ENCODE data around the gene MICAL3.
A peak's percentile ranks its signal among the peaks of the same experiment; 100 is the strongest.

Gene MICAL3

DNA sequence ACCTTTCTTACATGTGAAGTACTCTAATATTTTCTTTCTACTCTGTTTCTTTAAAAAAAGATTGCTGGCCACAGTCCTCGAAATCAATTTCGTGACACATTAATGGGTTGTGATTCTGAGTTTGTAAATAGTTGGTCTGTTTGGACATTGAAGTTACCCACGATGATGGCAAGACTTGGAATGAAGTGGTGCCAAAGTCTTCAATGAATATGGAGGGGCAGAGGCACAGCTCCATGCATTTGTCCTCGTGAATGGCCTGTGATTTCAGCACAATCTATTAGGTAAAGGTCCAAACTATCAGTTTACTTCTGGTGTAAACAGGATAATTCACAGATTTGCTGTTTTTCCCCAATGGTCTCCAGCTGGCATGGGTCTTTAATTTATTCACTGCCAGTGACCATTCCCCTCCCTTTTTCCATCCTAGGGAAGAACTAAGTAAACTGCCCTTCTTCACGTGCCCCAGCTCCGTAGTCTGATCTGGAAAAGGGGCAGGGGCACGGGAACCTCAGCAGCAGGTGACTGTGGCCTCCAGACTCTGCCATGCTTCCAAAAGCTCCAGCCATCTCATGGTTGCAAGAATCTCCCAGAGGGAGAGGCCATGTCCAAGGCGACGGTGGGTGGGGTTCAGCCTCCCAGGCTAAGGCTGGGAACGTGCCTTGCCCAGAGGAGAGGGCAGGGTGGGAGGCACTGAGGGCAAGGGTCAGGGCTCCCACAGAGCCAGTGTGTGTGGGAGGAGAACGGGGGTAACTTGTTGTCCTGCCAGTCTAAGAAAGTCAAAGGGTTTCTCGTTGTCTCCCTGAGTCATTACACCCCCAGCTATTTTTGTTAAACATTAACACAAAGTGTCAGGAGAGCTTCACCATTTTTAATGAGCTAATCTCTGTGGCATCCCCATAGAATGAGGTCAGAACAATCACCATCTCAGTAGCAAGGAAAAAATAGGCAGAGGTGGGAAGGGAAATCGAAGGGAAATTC, 36.6 kb upstream of the MICAL3 start:
- no peak overlapping the region for H3K27ac ChIP-seq (ENCODE audit: low read depth, low read length)
- no peak overlapping the region for H3K4me3 ChIP-seq (ENCODE audit: low read depth in 1 of 5, low read length in 5 of 5)
- H3K27me3 ChIP-seq (ENCODE audit: control insufficient read depth in 5 of 5, insufficient read depth in 4 of 5, low read length in 5 of 5), result peaks cover 0 to 3% (median 2%) of the 10 kb centered on the region in 5 donors
- H3K4me1 ChIP-seq (ENCODE audit: control insufficient read depth in 5 of 5, insufficient read depth in 5 of 5, low read length in 5 of 5), result peaks cover 2 to 22% (median 17%) of the 10 kb centered on the region in 5 donors
- H3K36me3 ChIP-seq (ENCODE audit: control insufficient read depth in 5 of 5, insufficient read depth in 5 of 5, low read length in 5 of 5), result no peaks in the 10 kb centered on the region
- no peak overlapping the region for H3K9ac ChIP-seq (ENCODE audit: low read length in 5 of 5)
- no peaks in the 10 kb centered on the region for H3K9me3 ChIP-seq (ENCODE audit: control insufficient read depth in 5 of 5, low read length in 5 of 5)

DNA sequence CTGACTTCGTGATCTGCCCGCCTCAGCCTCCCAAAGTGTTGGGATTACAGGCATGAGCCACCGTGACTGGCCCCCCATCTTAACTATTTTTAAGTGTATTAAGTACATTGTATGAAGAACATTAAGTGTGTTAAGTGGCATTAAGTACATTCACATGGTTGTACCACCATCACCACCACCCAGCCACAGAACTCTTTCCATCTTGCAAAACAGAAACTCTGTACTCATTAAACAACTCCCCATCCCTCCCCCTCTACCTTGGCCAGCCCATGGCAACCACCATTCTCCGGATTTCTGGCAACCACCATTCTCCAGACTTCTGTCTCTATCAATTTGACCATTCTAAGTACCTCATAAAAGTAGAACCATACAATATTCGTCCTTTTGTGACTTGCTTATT, 35.6 kb upstream of the MICAL3 start:
- Histone ChIP-seq H3K9me3 (ENCODE audit: control insufficient read depth in 5 of 5, low read length in 5 of 5) (no peaks in the 10 kb centered on the region), H3K27ac (ENCODE audit: low read depth, low read length) (no peak overlapping the region), H3K27me3 (ENCODE audit: control insufficient read depth in 5 of 5, insufficient read depth in 4 of 5, low read length in 5 of 5) (peaks cover 0 to 3% (median under 1%) of the 10 kb centered on the region in 5 donors), H3K9ac (ENCODE audit: low read length in 5 of 5) (no peak overlapping the region), H3K36me3 (ENCODE audit: control insufficient read depth in 5 of 5, insufficient read depth in 5 of 5, low read length in 5 of 5) (no peaks in the 10 kb centered on the region), H3K4me3 (ENCODE audit: low read depth in 1 of 5, low read length in 5 of 5) (no peak overlapping the region), H3K4me1 (ENCODE audit: control insufficient read depth in 5 of 5, insufficient read depth in 5 of 5, low read length in 5 of 5) (peaks cover 2 to 23% (median 21%) of the 10 kb centered on the region in 5 donors)

DNA sequence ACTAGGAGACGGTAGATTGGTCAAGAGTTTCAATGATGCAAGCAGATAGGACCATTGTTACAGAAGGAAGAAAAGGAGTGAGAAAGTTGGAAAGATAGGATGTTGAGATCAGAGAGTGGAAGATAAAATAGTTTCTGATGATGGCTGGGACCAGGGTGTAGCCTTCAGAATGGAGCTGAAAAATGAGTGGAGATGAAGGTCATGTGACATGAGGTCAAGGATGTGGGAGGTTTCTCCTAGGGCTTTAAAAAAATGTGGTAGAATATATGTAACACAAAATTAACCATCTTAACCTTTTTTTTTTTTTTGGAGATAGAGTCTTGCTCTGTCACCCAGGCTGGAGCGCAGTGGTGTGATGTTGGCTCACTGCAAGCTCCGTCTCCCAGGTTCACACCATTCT, 35.1 kb upstream of the MICAL3 start:
- H3K4me1 ChIP-seq (ENCODE audit: control insufficient read depth in 5 of 5, insufficient read depth in 5 of 5, low read length in 5 of 5), result peaks cover 2 to 23% (median 21%) of the 10 kb centered on the region in 5 donors
- H3K27ac ChIP-seq (ENCODE audit: low read depth, low read length), result no peak overlapping the region
- no peak overlapping the region for H3K4me3 ChIP-seq (ENCODE audit: low read depth in 1 of 5, low read length in 5 of 5)

DNA sequence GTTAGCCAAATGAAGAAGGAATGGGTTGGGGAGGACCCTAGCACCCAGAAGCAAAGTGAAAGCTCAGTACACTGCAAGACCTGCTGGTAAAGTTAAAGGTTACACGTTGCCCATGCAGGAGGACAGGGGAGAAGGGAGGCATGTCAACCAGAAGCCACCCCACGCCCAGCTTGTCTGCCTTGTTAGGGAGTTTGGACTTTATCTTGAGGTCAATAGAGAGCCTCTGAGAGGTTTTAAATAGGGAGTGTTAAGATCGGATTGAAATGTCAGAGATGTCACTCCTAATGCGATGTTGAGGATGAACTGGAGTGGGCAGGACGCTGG, 34.7 kb upstream of the MICAL3 start:
- Histone ChIP-seq H3K9ac (ENCODE audit: low read length in 5 of 5) (no peak overlapping the region), H3K27me3 (ENCODE audit: control insufficient read depth in 5 of 5, insufficient read depth in 4 of 5, low read length in 5 of 5) (peaks cover 0 to 3% (median 0%) of the 10 kb centered on the region in 5 donors), H3K4me3 (ENCODE audit: low read depth in 1 of 5, low read length in 5 of 5) (no peak overlapping the region), H3K4me1 (ENCODE audit: control insufficient read depth in 5 of 5, insufficient read depth in 5 of 5, low read length in 5 of 5) (peaks cover 2 to 23% (median 21%) of the 10 kb centered on the region in 5 donors), H3K27ac (ENCODE audit: low read depth, low read length) (no peak overlapping the region), H3K9me3 (ENCODE audit: control insufficient read depth in 5 of 5, low read length in 5 of 5) (no peaks in the 10 kb centered on the region), H3K36me3 (ENCODE audit: control insufficient read depth in 5 of 5, insufficient read depth in 5 of 5, low read length in 5 of 5) (no peaks in the 10 kb centered on the region)

More for the DNA sequence above, 35.1 kb upstream of the MICAL3 start:
- Histone ChIP-seq H3K9me3 (ENCODE audit: control insufficient read depth in 5 of 5, low read length in 5 of 5) (no peaks in the 10 kb centered on the region), H3K27me3 (ENCODE audit: control insufficient read depth in 5 of 5, insufficient read depth in 4 of 5, low read length in 5 of 5) (peaks cover 0 to 3% (median 0%) of the 10 kb centered on the region in 5 donors), H3K9ac (ENCODE audit: low read length in 5 of 5) (no peak overlapping the region), H3K36me3 (ENCODE audit: control insufficient read depth in 5 of 5, insufficient read depth in 5 of 5, low read length in 5 of 5) (no peaks in the 10 kb centered on the region)

DNA sequence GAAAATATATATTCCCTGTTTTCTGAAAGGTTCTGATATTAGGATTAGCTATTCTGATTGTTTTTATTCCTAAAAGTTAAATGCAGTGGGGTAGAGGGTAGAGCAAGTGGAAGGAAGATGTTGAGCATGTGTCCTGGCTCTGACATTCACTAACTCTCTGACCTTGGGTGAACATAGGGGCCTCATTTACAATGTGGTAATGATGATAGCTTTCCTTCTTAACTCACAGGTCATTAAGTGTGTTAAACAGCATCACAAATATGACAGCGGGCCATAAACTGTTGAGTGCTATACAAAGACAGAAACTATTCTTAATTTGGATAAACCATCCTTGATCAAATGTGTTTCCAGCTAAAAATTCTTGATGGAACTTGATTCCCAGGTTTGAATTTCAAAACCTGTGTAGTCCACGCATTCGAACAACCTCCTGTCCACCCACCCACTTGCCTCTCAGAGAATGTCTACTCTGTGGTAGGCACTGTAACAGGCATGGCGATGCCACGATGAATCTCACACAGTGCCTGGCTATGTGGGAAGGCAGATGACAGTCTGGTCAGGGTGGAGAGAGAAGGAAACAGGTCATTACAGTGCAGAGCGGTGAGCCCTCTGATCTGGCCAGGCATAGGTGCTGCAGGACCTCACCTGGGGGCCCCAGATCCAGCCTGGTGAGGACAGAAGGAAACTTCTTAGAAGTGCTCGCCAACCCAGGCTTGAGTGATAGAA, 34.2 kb upstream of the MICAL3 start:
- Histone ChIP-seq H3K9ac (ENCODE audit: low read length in 5 of 5) (no peak overlapping the region), H3K9me3 (ENCODE audit: control insufficient read depth in 5 of 5, low read length in 5 of 5) (no peaks in the 10 kb centered on the region)

DNA sequence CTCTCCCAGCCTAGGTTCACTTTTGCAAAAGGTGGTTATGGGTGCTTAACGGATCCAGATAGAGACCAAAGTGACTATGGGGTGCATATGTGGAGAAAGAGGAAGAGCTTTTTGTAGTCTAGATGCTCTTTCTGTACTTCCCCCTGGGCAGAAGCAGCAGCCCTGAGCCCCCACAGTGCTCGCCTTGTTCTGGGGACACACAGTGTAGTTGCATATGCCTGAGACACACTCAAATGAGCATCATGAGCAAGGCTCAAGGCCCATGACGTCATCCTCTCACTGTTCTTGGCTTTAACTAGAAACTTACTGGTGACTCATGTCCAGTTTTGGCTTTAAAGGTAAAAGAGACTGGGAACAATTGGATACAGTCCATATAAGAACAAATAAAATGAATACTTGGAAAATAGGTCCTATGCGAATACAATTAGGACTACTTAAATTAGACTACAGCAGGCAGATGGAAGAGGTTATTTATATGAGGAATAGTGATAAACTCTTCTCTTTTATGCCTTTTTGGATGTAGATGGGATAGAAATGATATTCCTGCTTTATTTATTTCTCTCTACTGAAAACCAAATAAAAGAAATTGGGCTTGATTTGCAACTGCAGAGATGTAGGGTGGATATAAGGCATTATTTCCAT, 33.3 kb upstream of the MICAL3 start:
- Histone ChIP-seq H3K36me3 (ENCODE audit: control insufficient read depth in 5 of 5, insufficient read depth in 5 of 5, low read length in 5 of 5) (no peaks in the 10 kb centered on the region), H3K4me3 (ENCODE audit: low read depth in 1 of 5, low read length in 5 of 5) (no peak overlapping the region), H3K9me3 (ENCODE audit: control insufficient read depth in 5 of 5, low read length in 5 of 5) (no peaks in the 10 kb centered on the region), H3K4me1 (ENCODE audit: control insufficient read depth in 5 of 5, insufficient read depth in 5 of 5, low read length in 5 of 5) (peaks cover 2 to 23% (median 21%) of the 10 kb centered on the region in 5 donors), H3K9ac (ENCODE audit: low read length in 5 of 5) (no peak overlapping the region), H3K27me3 (ENCODE audit: control insufficient read depth in 5 of 5, insufficient read depth in 4 of 5, low read length in 5 of 5) (peaks cover 0 to 3% (median 0%) of the 10 kb centered on the region in 5 donors), H3K27ac (ENCODE audit: low read depth, low read length) (no peak overlapping the region)

More for the DNA sequence above, 34.2 kb upstream of the MICAL3 start:
- no peaks in the 10 kb centered on the region for H3K36me3 ChIP-seq (ENCODE audit: control insufficient read depth in 5 of 5, insufficient read depth in 5 of 5, low read length in 5 of 5)
- H3K27ac ChIP-seq (ENCODE audit: low read depth, low read length), result no peak overlapping the region
- peaks cover 0 to 3% (median 0%) of the 10 kb centered on the region in 5 donors for H3K27me3 ChIP-seq (ENCODE audit: control insufficient read depth in 5 of 5, insufficient read depth in 4 of 5, low read length in 5 of 5)
- peaks cover 2 to 23% (median 21%) of the 10 kb centered on the region in 5 donors for H3K4me1 ChIP-seq (ENCODE audit: control insufficient read depth in 5 of 5, insufficient read depth in 5 of 5, low read length in 5 of 5)
- H3K4me3 ChIP-seq (ENCODE audit: low read depth in 1 of 5, low read length in 5 of 5), result no peak overlapping the region

DNA sequence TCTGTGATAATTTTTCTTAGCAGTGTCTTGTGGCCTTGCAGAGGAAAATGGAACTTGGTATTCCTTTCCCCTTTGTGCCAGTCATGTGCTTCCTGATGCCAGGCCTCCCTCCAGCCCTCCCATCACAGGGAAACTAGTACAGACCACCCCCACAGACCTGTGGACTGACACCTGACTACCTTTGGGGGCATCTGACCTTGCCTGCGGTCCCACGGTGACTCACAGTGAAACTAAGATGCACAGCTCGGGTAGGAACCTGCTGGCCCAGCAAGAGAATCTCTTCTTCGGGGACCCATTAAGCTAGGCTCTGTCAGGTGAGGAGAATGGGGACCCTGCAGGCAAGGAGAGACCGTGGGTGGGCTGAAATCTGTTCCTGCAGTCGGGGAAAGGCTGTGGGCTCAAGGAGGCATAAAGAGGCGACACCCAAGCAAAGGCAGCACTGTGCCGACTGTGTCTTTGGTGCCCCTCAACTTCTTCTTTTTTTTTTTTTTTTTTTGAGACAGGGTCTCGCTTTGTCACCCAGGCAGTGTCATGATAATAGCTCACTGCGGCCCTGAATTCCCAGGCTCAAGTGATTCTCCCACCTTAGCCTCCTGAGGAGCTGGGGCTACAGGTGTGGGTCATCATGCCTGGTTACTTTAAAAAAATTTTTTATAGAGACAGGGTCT, 32.6 kb upstream of the MICAL3 start:
- no peaks in the 10 kb centered on the region for H3K36me3 ChIP-seq (ENCODE audit: control insufficient read depth in 5 of 5, insufficient read depth in 5 of 5, low read length in 5 of 5)
- peaks cover 0 to 3% (median 0%) of the 10 kb centered on the region in 5 donors for H3K27me3 ChIP-seq (ENCODE audit: control insufficient read depth in 5 of 5, insufficient read depth in 4 of 5, low read length in 5 of 5)
- H3K4me3 ChIP-seq (ENCODE audit: low read depth in 1 of 5, low read length in 5 of 5), result no peak overlapping the region
- no peaks in the 10 kb centered on the region for H3K9me3 ChIP-seq (ENCODE audit: control insufficient read depth in 5 of 5, low read length in 5 of 5)
- H3K27ac ChIP-seq (ENCODE audit: low read depth, low read length), result peak overlapping the region; percentile 54
- peaks cover 2 to 23% (median 21%) of the 10 kb centered on the region in 5 donors for H3K4me1 ChIP-seq (ENCODE audit: control insufficient read depth in 5 of 5, insufficient read depth in 5 of 5, low read length in 5 of 5)
- H3K9ac ChIP-seq (ENCODE audit: low read length in 5 of 5), result no peak overlapping the region

DNA sequence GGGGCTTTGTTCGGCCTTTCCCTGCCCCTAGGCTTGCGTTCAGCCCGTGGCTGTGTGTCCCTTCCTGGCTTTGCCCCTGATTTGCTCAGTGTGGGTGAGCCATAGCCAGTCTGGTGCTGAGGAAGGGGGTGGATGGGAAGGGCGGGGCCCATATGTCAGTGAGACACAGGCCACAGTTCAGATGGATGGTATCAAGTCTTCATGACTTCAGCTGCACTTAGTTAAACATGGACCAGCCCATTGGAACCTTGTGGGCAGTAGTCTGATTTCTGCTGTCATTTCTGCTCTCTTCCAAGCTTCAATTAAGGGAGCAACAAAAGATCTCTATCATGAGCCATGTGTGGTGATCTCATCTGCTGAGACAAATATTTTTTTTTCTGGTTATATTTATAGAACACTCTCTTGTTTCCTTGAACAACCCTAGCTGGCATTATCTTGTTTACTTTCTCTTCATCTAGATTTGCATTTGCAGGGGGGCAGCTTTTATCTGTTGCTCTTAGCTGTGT, 31.9 kb upstream of the MICAL3 start:
- Histone ChIP-seq H3K27ac (ENCODE audit: low read depth, low read length) (peak overlapping the region; percentile 54), H3K9ac (ENCODE audit: low read length in 5 of 5) (no peak overlapping the region), H3K9me3 (ENCODE audit: control insufficient read depth in 5 of 5, low read length in 5 of 5) (no peaks in the 10 kb centered on the region), H3K27me3 (ENCODE audit: control insufficient read depth in 5 of 5, insufficient read depth in 4 of 5, low read length in 5 of 5) (peaks cover 0 to 3% (median 0%) of the 10 kb centered on the region in 5 donors), H3K4me3 (ENCODE audit: low read depth in 1 of 5, low read length in 5 of 5) (no peak overlapping the region), H3K36me3 (ENCODE audit: control insufficient read depth in 5 of 5, insufficient read depth in 5 of 5, low read length in 5 of 5) (no peaks in the 10 kb centered on the region), H3K4me1 (ENCODE audit: control insufficient read depth in 5 of 5, insufficient read depth in 5 of 5, low read length in 5 of 5) (peaks cover 2 to 22% (median 20%) of the 10 kb centered on the region in 5 donors)

DNA sequence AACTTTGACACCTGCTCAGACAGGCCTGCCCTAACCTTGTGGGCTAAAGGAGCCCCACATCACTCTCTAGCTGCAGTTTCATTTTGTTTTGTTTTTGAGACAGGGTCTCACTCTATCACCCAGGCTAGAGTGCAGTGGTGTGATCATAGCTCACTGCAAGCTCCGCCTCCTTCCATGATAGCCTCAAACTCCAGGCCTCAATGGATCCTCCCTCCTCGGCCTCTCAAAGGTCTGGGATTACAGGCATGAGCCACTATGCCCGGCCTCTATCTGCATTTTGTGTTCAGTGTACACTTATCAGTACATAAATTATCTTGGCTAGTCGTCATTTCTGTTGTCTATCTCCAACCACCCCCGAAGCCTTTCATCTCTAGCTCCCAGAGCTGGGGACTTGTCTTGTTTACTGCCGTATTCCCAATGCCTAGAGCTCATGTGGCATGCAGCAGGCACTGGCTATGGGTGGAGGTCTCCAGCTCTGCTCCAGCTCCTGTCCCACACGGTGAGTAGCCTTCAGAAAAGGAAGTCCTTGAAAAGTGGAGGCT, 31.3 kb upstream of the MICAL3 start:
- Histone ChIP-seq H3K4me1 (ENCODE audit: control insufficient read depth in 5 of 5, insufficient read depth in 5 of 5, low read length in 5 of 5) (peaks cover 0 to 19% (median 16%) of the 10 kb centered on the region in 5 donors), H3K9me3 (ENCODE audit: control insufficient read depth in 5 of 5, low read length in 5 of 5) (no peaks in the 10 kb centered on the region), H3K4me3 (ENCODE audit: low read depth in 1 of 5, low read length in 5 of 5) (no peak overlapping the region), H3K27me3 (ENCODE audit: control insufficient read depth in 5 of 5, insufficient read depth in 4 of 5, low read length in 5 of 5) (no peaks in the 10 kb centered on the region), H3K36me3 (ENCODE audit: control insufficient read depth in 5 of 5, insufficient read depth in 5 of 5, low read length in 5 of 5) (no peaks in the 10 kb centered on the region), H3K27ac (ENCODE audit: low read depth, low read length) (no peak overlapping the region), H3K9ac (ENCODE audit: low read length in 5 of 5) (no peak overlapping the region)
